Colon (tissue), 2 donors: ENCODE results near the gene FH.

Experiments
- FAIRE-seq: peaks from 2 replicates; lab custom pipeline; 2012; peaks lifted over from hg19 to GRCh38; lab: Jason Lieb, UNC
- donor health status: control.
- donor health status: control.

The FH gene

GRCh38 chr1:241519308-241520079, at the start of gene FH:
Gene FH (minus strand): TSS chr1:241519755. CDS start chr1:241519722, 33 bp downstream.
- FAIRE-seq, result peak; percentile 96

GRCh38 chr1:241560849-241561187, 41.3 kb upstream of the FH start:
- no peak for FAIRE-seq

DNA sequence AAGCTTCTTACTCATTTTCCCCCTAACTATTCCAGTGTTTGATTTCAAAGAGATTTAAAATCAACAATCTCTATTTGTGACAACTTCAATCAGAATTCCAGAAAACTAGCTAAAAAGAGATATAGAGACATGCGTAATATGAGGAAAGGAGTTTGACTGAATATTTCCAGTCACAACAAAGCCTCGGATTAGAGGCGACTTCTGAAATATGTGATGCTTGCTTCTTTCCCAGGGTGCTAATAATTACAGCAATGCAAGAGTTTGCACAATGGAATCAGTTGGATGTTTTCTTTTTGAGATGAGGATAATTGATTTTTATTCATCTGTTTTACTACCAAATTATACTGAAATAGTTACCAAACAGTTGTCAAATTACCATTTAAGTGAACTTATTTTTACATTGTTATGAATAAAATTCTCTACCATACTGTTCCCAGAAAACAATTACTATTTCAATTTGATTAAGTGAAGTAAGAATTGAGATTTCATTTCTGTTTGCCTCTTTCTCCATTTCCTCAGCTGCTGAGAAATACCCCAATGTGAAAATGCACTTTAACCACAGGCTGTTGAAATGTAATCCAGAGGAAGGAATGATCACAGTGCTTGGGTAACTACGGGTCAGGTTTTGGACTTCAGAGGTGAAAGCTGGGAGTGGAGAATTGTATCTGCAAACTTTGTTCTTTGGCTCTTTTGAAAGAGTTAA, 40.7 kb upstream of the FH start:
- no peak for FAIRE-seq

DNA sequence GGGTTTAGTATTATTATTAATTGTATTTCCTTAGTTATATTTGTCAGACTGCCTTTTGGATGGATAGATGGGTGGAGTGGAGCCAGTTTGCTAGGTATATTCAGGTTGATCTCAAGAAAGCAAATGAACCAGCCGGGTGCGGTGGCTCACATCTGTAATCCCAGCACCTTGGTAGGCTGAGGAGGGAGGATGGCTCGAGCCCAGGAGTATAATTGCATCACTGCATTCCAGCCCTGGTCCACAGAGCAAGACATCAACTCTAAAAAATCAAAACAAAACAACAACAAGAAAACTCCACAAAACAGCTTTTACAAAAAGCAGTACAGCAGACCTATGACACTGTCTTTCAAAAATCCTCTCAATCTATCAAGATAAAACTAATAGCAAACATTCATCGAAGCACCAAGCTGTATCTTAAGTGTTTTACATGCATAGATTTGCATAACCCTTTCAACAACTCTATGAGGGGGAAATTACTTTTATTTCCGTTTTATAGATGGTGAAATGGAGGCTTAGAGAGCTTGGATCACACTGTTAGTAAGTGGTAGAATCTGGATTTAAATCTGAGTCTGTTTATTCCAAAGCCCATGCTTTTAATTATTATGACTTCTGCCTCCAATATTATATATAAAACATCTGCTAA, 38.1 kb upstream of the FH start:
- FAIRE-seq, result no peak

- FAIRE-seq, result no peak
Observed at GRCh38 chr1:241557031-241557430, 37.5 kb upstream of the FH start.

DNA sequence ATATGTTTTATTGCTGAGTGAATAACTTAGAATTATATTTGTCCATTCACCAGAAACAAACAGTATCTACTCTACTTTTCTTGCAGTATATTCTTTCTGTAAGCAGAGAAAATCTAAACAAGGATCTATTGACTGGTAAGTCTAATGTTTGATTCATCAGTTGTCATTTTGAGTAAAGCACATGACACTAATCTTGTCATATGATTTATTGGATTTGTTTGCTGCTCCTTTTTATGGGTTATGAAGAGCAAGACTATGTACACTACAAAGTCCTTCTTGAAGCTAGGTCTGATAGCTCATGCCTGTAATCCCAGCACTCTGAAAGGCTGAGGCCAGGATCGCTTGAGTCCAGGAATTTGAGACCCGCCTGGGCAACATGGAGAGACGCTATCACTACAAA, 36.0 kb upstream of the FH start:
- FAIRE-seq, result no peak

- no peak for FAIRE-seq
Observed at GRCh38 chr1:241553886-241554592, 34.5 kb upstream of the FH start.

GRCh38 chr1:241551759-241552638, 32.4 kb upstream of the FH start:
- no peak for FAIRE-seq

DNA sequence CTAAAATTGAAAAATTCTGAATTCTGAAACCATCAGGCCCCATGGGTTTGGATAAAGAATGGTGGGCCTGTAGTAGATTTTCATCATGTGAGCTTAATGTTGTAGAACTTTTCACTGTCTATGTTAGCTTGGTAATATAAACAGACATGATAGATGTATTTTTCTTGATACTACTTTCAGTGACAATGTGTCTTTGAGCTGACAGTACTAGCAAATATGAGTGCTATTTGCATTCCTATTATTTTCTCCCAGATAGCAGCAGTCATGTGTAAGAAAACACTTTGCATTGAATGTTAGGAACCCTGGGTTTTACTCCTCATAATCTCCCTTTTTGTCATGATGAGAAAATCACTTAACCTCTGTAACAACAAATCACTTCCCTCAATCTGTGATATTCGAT, 30.8 kb upstream of the FH start:
- no peak for FAIRE-seq

DNA sequence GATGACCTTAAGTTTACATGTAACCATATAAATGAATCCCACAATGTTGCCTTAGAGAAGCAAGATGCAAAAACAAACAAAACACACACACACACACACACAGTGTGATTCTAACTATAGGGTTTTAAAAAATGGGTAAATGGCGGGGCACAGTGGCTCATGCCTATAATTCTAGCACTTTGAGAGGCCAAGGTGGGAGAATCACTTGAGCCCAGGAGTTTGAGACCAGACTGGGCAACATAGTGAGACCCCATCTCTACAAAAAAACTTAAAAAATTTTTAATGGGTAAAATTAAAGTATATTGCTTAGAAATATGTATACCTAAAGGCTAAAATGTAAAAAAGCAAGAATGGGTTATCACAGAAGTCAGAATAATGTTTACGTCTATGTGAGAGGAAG, 28.5 kb upstream of the FH start:
- FAIRE-seq, result no peak

DNA sequence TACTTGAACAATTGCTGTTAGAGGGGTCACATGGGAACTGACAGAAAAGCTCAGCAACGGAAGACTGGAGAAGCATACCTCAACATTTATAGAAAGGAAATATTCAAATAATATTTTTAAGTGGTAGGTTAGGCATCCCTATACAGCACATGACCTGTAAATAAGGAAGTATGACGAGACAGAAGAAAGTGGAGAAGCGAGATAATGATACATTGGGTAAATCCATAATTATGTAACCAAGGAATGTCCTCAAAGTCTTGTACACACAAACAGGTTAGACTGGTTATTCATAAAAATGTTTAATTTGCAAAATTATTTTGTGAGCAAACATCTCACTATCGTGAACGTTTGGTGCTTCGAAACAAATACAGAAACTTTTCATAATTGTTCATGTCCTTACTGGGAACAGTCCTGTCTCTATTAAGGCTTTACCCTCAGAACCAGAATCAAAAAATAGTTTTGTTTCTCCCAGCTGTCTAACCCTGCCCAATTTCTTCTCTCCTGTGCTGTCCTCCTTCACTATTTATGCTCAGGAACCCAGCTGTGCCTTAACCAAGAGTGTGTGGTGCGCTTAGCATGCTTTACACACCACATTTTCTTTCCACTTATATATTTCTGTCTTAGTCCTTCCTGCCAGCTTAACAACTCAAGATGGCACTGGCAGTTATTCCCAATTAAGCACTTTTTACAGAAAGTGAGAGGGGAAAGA, 22.8 kb upstream of the FH start:
- FAIRE-seq, result no peak

GRCh38 chr1:241536969-241537368, 17.4 kb upstream of the FH start:
- FAIRE-seq, result no peak

GRCh38 chr1:241536304-241536703, 16.7 kb upstream of the FH start:
- FAIRE-seq, result no peak

GRCh38 chr1:241533326-241534115, 14.0 kb upstream of the FH start:
- FAIRE-seq, result no peak

GRCh38 chr1:241532864-241533263, 13.3 kb upstream of the FH start:
- FAIRE-seq, result no peak

- no peak for FAIRE-seq
Observed at GRCh38 chr1:241532162-241532531, 12.6 kb upstream of the FH start, which contains the start of gene KMO. Gene KMO (plus strand): TSS chr1:241532378. CDS start chr1:241532445, 67 bp downstream.

- FAIRE-seq, result peak; percentile 81
Observed at GRCh38 chr1:241531195-241532161, 11.9 kb upstream of the FH start.

DNA sequence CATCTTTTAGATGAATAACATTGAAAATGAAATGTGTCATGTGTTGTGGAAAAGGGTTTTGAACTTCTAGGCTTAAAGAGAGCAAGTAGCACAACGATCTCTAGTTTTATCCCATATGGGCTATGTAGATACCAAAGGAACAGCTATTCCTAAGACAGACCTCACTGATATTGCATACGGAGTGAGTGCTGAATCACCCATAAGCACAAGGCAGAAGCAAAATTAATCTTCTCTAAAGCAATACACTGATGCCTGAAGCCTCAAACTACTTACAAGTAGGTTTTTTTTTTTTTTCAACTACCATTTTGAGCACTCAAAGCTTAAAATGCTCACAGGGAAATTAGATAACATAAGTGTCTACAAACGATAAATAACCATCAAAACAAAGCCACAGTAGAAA, 7.6 kb upstream of the FH start:
- FAIRE-seq, result no peak

DNA sequence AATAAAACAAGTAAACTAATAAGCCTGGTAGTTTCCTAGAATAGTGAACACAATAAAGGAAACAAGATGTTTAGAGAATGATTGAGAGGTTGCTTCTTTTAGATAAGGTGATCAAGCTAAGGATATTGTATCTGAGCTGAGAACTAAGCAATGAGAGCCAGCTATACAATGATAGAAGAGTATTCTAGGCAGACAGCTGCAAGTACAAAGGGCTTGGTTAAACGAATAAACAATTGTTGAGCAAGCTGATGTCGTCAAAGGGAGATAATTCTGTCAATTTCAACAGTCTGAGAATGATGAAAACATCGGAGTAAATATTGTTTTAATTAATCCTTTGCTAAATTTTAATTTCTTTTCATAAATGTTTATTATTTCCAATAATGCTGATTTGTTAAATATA, 5.5 kb upstream of the FH start:
- no peak for FAIRE-seq
